Ascending aorta (tissue), 2 donors: ENCODE results near the gene PPARGC1A. TPM values are rescaled to one million over a fixed set of nuclear protein-coding genes. Genes with fewer than 3 reads are reported as not detected.

ENCODE experiments used
- DNase-seq, 2 donors: peaks; one replicate each; pipeline ENCODE4 v3.0.0-alpha.2; 2019; ENCODE audit warnings: low spot score in 2 of 2
- H3K27ac ChIP-seq, 2 donors: fragments of 200-600 bp; sonication (generic); one replicate each; pipeline ENCODE4 v1.5.1; 2016 to 2017; ENCODE audit warnings: mild to moderate bottlenecking in 1 of 2
- H3K27me3 ChIP-seq: fragments of 200-600 bp; sonication (generic); one replicate; pipeline ENCODE4 v1.5.1; 2017
- H3K36me3 ChIP-seq, 2 donors: fragments of 200-600 bp; sonication (generic); one replicate each; pipeline ENCODE4 v1.5.1; 2016
- H3K4me1 ChIP-seq, 2 donors: fragments of 200-600 bp; sonication (generic); one replicate each; pipeline ENCODE4 v1.5.1; 2016 to 2017; ENCODE audit warnings: mild to moderate bottlenecking in 1 of 2
- H3K4me3 ChIP-seq, 2 donors: fragments of 200-600 bp; sonication (generic); one replicate each; pipeline ENCODE4 v1.5.1; 2016 to 2017; ENCODE audit warnings: mild to moderate bottlenecking in 1 of 2
- H3K9me3 ChIP-seq, 2 donors: fragments of 200-600 bp; sonication (generic); one replicate each; pipeline ENCODE4 v1.5.1; 2016
- CTCF ChIP-seq, 3 experiments: fragments of 200-600 bp in 2 of 3; fragments of 450-650 bp in 1 of 3; sonication (generic) in 2 of 3; IDR thresholded peaks; one replicate each; pipeline ENCODE4 v1.5.1; 2016 to 2019; ENCODE audit warnings: antibody characterized with exemption in 3 of 3, mild to moderate bottlenecking in 1 of 3, moderate library complexity in 1 of 3
- intact Hi-C: fragments of 100-400 bp; cut with DNase I; formaldehyde crosslinking; loops from one replicate; pipeline ENCODE4 v1.15.1; 2023
- total RNA-seq: library from RNA; depleted of rRNA; stranded (reverse); fragments of >200 nt; gene quantifications from one replicate; pipeline ENCODE4 v1.1.0, GENCODE V29; 2016

Gene PPARGC1A
- total RNA-seq, 1 donor from 2014 or later = 1.7 TPM

DNA sequence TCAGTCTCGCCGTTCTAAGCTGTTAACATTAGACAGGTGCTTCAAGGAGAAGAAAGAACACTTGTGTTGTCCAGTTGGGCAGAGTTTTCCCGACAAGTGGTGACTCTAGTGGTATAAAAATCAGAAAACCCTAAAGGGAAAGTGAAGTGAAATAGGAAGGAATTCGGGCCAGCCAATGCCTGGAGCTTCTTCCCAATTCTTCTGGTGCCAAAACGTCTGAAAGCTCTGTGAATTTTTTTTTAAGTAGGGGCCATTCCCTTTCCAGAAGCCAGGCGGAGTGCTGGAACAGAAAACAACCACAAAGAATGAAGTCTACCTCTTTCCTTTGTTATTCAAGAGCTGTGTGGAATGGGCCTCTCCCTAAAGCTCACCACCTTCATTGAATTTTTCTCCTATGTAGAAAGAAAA is 43.1 kb upstream of the PPARGC1A start:
- Histone ChIP-seq H3K27me3 (no peaks in the 10 kb centered on the region), H3K36me3 (no peaks in the 10 kb centered on the region), H3K27ac (no peak overlapping the region), H3K9me3 (no peaks in the 10 kb centered on the region), H3K4me3 (no peak overlapping the region), H3K4me1 (no peaks in the 10 kb centered on the region)
- no peak for DNase-seq
- intact Hi-C loops = no loop called here
- no peak for TF ChIP-seq CTCF (IDR thresholded peaks at IDR 0.05)

DNA sequence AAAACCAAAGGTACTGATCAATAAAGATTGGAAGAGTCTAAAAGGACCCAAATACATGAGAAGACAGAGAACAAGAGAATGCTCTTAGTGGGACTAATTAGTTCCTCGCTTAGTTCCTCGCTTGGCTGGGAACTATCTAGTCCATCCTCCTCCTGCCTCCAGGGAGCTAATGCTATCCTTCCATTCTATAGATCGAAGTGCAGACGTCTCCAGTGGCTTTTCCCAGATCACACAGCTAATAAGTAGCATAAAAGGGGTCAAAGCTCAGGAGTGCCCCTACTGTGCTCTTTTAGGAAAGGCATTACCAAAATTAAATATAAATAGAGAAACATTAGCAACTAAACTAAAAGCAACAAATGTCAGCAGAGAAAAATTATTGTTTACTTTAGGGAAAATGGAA is 42.3 kb upstream of the PPARGC1A start:
- H3K27ac ChIP-seq = no peak overlapping the region
- no peaks in the 10 kb centered on the region for H3K9me3 ChIP-seq
- H3K4me3 ChIP-seq = no peak overlapping the region
- no peaks in the 10 kb centered on the region for H3K4me1 ChIP-seq
- intact Hi-C loops = no loop called here
- no peak for TF ChIP-seq CTCF (IDR thresholded peaks at IDR 0.05)
- no peak for DNase-seq
- H3K27me3 ChIP-seq = no peaks in the 10 kb centered on the region
- H3K36me3 ChIP-seq = no peaks in the 10 kb centered on the region

DNA sequence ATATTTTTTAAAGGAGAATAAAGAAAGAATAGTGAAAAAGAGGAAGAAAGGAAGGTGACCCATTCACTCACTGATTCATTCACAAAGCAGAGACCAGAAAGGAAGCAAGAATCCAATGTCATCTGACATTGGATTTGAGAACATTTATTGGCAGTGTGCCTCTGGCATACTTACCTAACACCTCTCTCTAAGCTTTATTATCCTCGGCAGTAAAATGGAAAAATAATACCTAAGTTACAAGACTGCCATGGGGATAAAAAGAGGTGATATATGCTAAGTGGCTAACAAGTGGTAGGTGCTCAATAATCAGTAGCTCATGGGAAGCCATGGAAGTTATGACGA is 41.6 kb upstream of the PPARGC1A start:
- H3K4me1 ChIP-seq = no peaks in the 10 kb centered on the region
- H3K4me3 ChIP-seq = no peak overlapping the region
- H3K27me3 ChIP-seq = no peaks in the 10 kb centered on the region
- no peak for TF ChIP-seq CTCF (IDR thresholded peaks at IDR 0.05)
- no peak for DNase-seq
- H3K27ac ChIP-seq = no peak overlapping the region
- intact Hi-C loops = no loop called here
- no peaks in the 10 kb centered on the region for H3K9me3 ChIP-seq
- H3K36me3 ChIP-seq = no peaks in the 10 kb centered on the region

GRCh38 chr4:23930750-23931488 is 41.1 kb upstream of the PPARGC1A start:
- Histone ChIP-seq H3K4me3 (no peak overlapping the region), H3K27ac (no peak overlapping the region), H3K36me3 (no peaks in the 10 kb centered on the region), H3K9me3 (no peaks in the 10 kb centered on the region), H3K27me3 (no peaks in the 10 kb centered on the region), H3K4me1 (no peaks in the 10 kb centered on the region)
- intact Hi-C loops = no loop called here
- DNase-seq = peak; percentile 18 to 67
- no peak for TF ChIP-seq CTCF (IDR thresholded peaks at IDR 0.05)

GRCh38 chr4:23929248-23929647 is 39.4 kb upstream of the PPARGC1A start:
- DNase-seq = no peak

More at GRCh38 chr4:23929248-23929647, 39.4 kb upstream of the PPARGC1A start:
- H3K36me3 ChIP-seq = no peaks in the 10 kb centered on the region
- no peaks in the 10 kb centered on the region for H3K4me1 ChIP-seq
- H3K4me3 ChIP-seq = no peak overlapping the region
- no peak overlapping the region for H3K27ac ChIP-seq
- intact Hi-C loops = no loop called here
- TF ChIP-seq CTCF (IDR thresholded peaks at IDR 0.05) = no peak
- H3K27me3 ChIP-seq = no peaks in the 10 kb centered on the region
- no peaks in the 10 kb centered on the region for H3K9me3 ChIP-seq
